ENCODE results near the gene KRTAP2-3.
"Not testable (repeated sequence)": the region's sequence is repeated elsewhere in the genome, so short reads cannot be mapped to it uniquely, and the experiment has no call there.

DNA sequence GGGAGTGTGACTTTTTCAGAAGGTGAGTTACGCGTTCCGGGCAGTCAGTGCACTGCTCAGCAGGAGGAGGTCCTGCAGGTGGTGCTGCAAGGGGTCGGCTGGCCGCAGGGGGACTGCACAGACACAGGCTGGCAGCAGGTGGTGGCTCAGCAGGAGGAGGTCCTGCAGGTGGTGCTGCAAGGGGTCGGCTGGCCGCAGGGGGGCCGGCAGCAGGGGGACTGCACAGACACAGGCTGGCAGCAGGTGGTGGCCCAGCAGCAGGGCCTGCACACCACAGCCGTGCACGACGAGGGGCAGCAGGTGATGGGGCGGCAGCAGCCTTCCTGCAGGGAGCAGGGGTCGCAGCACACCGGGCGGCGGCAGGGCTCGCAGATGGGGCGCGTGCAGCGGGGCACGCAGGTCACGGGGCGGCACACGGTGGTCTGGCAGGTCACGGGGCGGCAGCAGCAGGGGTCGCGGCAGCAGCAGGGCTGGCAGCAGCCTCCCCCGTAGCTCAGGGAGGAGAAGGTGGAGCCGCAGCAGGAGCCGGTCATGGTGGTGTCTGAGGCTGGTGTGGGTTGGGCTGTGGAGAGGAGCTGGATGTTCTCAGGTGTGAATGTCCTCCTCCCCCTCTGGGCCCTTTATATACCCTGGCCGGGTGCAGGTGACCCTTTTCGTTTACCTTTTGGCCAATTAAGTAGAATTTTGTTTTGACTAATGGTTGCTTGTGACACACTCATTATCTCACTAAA lies 13.0 kb downstream of the KRTAP2-3 start, which contains the start of gene KRTAP2-1:
- TF ChIP-seq, protein P1, sequence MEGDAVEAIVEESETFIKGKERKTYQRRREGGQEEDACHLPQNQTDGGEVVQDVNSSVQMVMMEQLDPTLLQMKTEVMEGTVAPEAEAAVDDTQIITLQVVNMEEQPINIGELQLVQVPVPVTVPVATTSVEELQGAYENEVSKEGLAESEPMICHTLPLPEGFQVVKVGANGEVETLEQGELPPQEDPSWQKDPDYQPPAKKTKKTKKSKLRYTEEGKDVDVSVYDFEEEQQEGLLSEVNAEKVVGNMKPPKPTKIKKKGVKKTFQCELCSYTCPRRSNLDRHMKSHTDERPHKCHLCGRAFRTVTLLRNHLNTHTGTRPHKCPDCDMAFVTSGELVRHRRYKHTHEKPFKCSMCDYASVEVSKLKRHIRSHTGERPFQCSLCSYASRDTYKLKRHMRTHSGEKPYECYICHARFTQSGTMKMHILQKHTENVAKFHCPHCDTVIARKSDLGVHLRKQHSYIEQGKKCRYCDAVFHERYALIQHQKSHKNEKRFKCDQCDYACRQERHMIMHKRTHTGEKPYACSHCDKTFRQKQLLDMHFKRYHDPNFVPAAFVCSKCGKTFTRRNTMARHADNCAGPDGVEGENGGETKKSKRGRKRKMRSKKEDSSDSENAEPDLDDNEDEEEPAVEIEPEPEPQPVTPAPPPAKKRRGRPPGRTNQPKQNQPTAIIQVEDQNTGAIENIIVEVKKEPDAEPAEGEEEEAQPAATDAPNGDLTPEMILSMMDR (IDR thresholded peaks at IDR 0.05), result not testable (repeated sequence)
- not testable (repeated sequence) for TF ChIP-seq POLR2AphosphoS5 (IDR thresholded peaks at IDR 0.05)

All from gastroesophageal sphincter (tissue), 3 donors.